Measurements from ENCODE around the gene LPIN2.

LPIN2 gene

DNA sequence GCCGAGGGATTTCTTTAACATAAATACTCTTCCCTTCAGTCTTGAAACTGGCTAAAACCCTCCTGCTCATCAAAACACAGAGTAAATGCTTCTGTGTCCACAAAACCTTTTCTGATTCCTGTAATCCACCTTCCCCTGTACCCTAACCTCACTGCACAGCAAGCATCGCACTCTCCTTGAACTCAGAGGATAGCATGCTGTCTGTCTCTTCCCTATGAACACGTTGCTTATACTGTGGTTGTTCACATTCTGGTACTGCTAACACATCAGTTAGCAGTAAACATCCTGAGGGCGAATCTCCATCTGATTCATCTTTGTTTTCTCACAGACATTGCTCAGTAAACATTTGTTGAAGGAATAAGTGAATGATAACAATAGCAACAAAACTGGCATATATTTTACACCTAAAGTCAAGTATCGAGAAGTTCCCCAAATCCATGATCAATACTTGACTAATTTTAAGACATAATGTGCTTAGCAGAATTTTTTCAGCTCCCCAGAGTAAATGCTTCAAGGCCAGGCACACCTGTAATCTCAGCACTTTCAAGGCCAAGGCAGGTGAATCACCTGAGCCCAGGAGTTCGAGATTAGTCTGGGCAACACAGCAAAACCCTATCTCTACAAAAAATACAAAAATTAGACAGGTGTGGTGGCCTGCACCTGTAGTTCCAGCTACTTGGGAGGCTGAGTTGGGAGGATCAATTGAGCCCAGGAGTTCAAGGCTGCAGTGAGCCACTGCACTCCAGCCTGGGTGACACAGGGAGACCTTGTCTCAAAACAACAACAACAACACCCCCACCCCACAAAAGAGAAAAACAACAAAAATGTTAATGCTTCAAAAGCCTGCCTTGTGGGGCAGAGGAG is 45.6 kb upstream of the LPIN2 start:
- Histone ChIP-seq H3K36me3 (replicated peaks) (no peaks in the 10 kb centered on the region), H3K27me3 (replicated peaks) (no peaks in the 10 kb centered on the region), H3K4me3 (ENCODE audit: low read depth, low read length) (no peak overlapping the region), H3K27ac (no peak overlapping the region)
- TF ChIP-seq CTCF (IDR thresholded peaks at IDR 0.05; ENCODE audit: low read depth, low read length, missing control alignments), result no peak
- DNase-seq, result no peak
- in situ Hi-C loops (cut with HindIII; ENCODE audit: low pct_ligation_motif_present, low sequenced_read_pairs), result no loop called here

GRCh38 chr18:3057526-3057925 is 44.6 kb upstream of the LPIN2 start:
- Histone ChIP-seq H3K27ac (no peak overlapping the region), H3K4me3 (ENCODE audit: low read depth, low read length) (no peak overlapping the region), H3K36me3 (replicated peaks) (no peaks in the 10 kb centered on the region), H3K27me3 (replicated peaks) (no peaks in the 10 kb centered on the region)
- in situ Hi-C loops (cut with HindIII; ENCODE audit: low pct_ligation_motif_present, low sequenced_read_pairs), result no loop called here
- TF ChIP-seq CTCF (IDR thresholded peaks at IDR 0.05; ENCODE audit: low read depth, low read length, missing control alignments), result no peak
- DNase-seq, result no peak

DNA sequence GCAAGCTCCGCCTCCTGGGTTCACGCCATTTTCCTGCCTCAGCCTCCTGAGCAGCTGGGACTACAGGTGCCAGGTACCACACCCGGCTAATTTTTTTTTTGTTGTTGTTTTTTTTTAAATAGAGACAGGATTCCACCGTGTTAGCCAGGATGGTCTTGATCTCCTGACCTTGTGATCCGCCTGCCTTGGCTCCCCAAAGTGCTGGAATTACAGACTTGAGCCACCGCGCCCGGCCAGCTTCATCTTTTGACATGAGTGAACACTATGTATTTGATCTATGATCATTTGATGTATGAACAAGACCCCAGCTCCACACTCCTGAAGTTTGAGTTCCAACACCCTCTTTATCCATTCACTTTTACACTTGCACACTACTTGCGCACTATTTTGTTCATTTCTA is 43.4 kb upstream of the LPIN2 start:
- Histone ChIP-seq H3K27ac (no peak overlapping the region), H3K4me3 (ENCODE audit: low read depth, low read length) (no peak overlapping the region), H3K27me3 (replicated peaks) (no peaks in the 10 kb centered on the region), H3K36me3 (replicated peaks) (no peaks in the 10 kb centered on the region)
- DNase-seq, result no peak
- in situ Hi-C loops (cut with HindIII; ENCODE audit: low pct_ligation_motif_present, low sequenced_read_pairs), result no loop called here
- TF ChIP-seq CTCF (IDR thresholded peaks at IDR 0.05; ENCODE audit: low read depth, low read length, missing control alignments), result no peak

- no peak for DNase-seq
- no peaks in the 10 kb centered on the region for H3K27me3 ChIP-seq (replicated peaks)
- no peak overlapping the region for H3K4me3 ChIP-seq (ENCODE audit: low read depth, low read length)
- in situ Hi-C loops (cut with HindIII; ENCODE audit: low pct_ligation_motif_present, low sequenced_read_pairs), result no loop called here
- H3K27ac ChIP-seq, result no peak overlapping the region
- TF ChIP-seq CTCF (IDR thresholded peaks at IDR 0.05; ENCODE audit: low read depth, low read length, missing control alignments), result no peak
- no peaks in the 10 kb centered on the region for H3K36me3 ChIP-seq (replicated peaks)
Measured at GRCh38 chr18:3055816-3056215, 42.9 kb upstream of the LPIN2 start.

DNA sequence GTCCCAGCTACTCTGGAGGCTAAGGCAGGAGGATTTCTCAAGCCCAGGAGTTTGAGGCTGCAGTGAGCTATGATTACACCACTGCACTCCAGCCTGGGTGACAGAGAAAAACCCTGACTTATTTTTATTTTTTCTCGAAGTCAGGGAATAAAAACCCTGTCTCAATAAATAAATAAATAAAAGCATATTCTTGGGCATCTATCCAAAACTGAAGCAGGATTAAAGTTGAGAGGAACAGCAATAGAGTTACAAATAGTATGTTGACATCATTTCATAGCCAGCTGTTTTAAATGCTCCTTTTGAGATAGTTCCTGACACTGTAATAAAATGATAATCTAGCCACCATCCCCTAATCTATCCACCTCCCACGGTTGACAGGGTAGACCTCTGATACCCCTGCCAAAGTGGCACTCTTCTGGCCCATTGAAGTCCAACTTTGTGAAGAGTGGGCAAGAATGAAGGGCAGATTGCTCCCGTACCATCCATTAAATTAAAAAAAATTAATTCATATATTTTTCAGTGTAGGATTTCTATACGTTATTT is 42.3 kb upstream of the LPIN2 start:
- DNase-seq, result no peak
- in situ Hi-C loops (cut with HindIII; ENCODE audit: low pct_ligation_motif_present, low sequenced_read_pairs), result no loop called here
- no peak overlapping the region for H3K27ac ChIP-seq
- no peaks in the 10 kb centered on the region for H3K27me3 ChIP-seq (replicated peaks)
- TF ChIP-seq CTCF (IDR thresholded peaks at IDR 0.05; ENCODE audit: low read depth, low read length, missing control alignments), result no peak
- no peaks in the 10 kb centered on the region for H3K36me3 ChIP-seq (replicated peaks)
- H3K4me3 ChIP-seq (ENCODE audit: low read depth, low read length), result no peak overlapping the region
